Activated CD8-positive, alpha-beta memory T cell treated with anti-CD3 and anti-CD28 coated beads, Interleukin-2, amount 10 ng/mL, durations not matched to agents 7 days and 5 days (primary cell): ENCODE results near the gene SRC. TPM values are rescaled to one million over a fixed set of nuclear protein-coding genes. Genes with fewer than 3 reads are reported as not detected.

Source experiments
- ATAC-seq: fragments of 150-1000 bp; cut with Tn5 transposase; one replicate; pipeline ENCODE4 v1.10.0; 2021; ENCODE audit warnings: moderate library complexity
- CTCF ChIA-PET: fragments of 350-600 bp; sonication (Branson Sonifier 250); formaldehyde crosslinking; loops from one replicate; lab custom pipeline; 2021; ENCODE audit warnings: antibody characterized with exemption; lab: Charles Lee
- DNase-seq: peaks from one replicate; pipeline ENCODE4 v3.0.0-alpha.2; 2020
- H3K27ac Mint-ChIP-seq: one replicate; pipeline ENCODE4 v1.8.0; 2021; ENCODE audit warnings: mild to moderate bottlenecking, mixed read lengths
- H3K27me3 Mint-ChIP-seq: one replicate; pipeline ENCODE4 v1.8.0; 2021; ENCODE audit warnings: mixed read lengths
- H3K36me3 Mint-ChIP-seq: one replicate; pipeline ENCODE4 v1.8.0; 2021; ENCODE audit warnings: mild to moderate bottlenecking, mixed read lengths
- H3K4me1 Mint-ChIP-seq: one replicate; pipeline ENCODE4 v1.8.0; 2021; ENCODE audit warnings: mixed read lengths
- H3K4me3 Mint-ChIP-seq: one replicate; pipeline ENCODE4 v1.8.0; 2021; ENCODE audit warnings: mild to moderate bottlenecking, moderate library complexity, mixed read lengths
- H3K9me3 Mint-ChIP-seq: one replicate; pipeline ENCODE4 v1.8.0; 2022; ENCODE audit warnings: low read depth, mixed read lengths
- total RNA-seq, 2 experiments: library from RNA; stranded (reverse); gene quantifications; one replicate each; pipeline ENCODE4 v1.2.3, GENCODE V29; 2021

SRC gene
- total RNA-seq, 2 experiments from 2014 or later: 1.9 to 3.6 TPM

DNA sequence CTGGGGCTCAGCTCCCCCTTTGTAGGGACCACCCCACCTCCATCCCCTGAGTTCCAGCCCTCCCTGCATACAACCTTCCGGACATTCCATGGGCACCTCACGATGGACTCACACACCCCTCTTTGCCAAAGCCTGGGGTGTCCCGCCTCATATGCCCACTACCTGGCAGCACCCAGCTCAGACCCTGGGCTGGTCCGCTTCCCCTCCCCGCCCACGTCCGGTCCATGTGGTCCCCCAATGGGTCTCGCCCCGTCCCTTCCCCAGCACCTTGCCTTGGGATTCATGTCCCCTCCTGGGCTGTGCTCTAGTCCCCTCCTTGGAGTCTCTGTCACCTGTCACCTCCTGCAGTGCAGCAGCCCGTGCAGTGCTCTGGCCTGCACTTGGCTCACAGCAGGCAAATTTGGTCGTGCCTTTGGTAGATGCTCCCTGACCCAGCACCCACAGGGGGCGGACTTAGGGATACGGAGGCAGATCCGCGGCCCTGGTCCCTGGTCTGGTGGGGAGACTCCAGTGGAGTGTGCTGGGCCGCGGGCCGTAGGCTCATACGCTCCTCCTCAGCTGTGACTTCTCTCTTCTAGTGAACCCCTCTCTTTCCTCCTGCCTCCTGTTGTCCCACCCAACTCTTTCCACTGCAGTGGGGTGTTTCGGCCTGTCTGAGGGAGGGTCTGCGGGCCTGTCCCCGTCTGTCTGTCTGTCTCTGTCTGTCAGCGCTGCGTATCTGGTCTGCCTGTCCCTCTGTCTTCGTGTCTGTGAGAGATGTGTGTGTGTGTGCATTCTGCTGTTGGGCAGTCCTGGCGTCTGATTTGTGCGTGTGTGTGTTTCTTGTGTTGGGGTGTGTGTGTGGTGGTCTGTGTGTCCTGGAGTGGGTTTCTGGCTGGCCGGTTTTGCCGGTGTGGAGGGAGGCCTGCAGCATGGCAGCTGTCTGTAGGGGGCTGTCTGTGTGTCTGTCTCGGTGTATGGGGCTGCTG is 69.5 kb downstream of the SRC start:
- Mint-ChIP-seq H3K36me3 (no peaks in the 10 kb centered on the region), H3K27ac (no peak overlapping the region), H3K4me1 (no peaks in the 10 kb centered on the region), H3K27me3 (peaks cover 2% of the 10 kb centered on the region), H3K9me3 (no peaks in the 10 kb centered on the region), H3K4me3 (no peak overlapping the region)
- DNase-seq: no peak
- no peak for ATAC-seq
- CTCF ChIA-PET: no interaction called here

DNA sequence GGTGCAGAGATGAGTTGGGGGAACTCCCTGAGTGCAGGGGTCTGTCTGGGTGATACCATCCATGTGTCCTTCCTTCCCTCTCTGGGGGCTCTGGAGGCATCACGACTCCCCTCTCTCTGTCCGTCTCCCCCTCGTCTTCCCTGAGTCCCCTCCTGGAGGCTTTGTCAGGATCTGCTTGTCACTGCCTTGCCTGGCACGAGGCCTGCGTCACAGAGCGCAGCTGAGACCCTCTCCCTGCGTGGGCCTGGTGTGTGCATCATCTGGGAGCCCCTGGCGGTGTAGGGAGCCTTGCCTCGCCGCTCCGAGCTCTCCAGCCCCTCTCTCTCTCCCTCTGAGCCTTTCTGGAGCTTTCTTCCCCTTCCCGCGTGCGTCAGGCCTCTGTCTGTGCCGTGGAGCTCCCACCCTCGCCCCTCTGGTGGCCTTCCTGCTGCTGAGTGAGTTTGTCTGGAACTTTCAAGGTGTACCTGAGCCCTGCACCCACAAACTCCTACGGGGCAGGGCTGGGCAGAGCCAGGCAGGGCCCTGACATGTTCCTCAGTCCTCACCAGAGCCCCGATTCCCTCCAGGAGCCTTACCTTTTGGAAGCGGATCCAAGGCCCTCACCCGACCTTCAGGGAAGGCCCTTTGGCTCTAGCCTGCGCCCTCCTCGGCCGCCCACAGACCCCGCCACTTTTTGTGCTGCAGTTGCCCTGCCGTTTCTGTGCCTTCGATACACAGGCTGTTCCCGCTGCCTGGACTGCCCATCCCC is 70.3 kb downstream of the SRC start:
- ATAC-seq (no peak), DNase-seq (no peak)
- Mint-ChIP-seq H3K27ac (no peak overlapping the region), H3K36me3 (no peaks in the 10 kb centered on the region), H3K4me1 (no peaks in the 10 kb centered on the region), H3K4me3 (no peak overlapping the region), H3K9me3 (no peaks in the 10 kb centered on the region), H3K27me3 (peaks cover 9% of the 10 kb centered on the region)
- CTCF ChIA-PET: no interaction called here

DNA sequence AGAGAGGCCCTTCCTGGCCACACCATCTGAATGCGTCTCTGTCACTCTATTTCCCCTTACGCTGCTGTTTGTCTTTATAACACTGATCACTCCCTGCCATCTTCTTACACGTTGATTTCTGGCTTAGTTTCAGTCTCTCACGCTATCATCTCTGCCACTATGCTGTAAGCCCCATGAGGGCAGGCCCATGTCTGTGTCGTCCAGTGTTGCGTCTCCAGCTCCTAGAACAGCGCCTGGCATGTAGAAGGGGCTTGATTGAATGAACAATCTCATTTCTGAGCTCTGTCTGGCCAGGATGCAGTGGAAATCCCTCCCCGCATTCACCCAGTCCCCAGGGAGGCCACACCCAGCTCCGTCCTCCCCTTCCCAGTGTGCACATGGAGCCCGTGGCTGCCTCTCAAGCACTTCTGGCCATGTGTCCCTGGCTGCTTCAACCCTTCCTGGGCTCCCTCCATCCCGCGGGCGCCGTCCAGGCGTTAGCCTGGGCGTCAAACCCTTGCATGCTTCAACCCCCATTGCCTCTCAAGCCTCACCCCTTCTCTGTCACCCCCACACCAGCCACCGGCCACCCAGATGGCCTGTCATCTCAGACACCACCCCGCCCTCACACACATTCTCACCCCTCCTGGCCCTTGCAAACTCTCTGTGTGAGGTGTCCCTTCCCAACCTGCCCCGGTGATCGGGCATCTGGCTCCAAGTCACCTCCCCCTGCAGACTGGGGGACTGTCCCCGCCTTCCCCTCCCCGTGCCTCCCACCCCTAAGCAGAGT is 71.1 kb downstream of the SRC start:
- Mint-ChIP-seq H3K27ac (no peak overlapping the region), H3K4me1 (no peaks in the 10 kb centered on the region), H3K27me3 (peaks cover 13% of the 10 kb centered on the region), H3K9me3 (no peaks in the 10 kb centered on the region), H3K36me3 (no peaks in the 10 kb centered on the region), H3K4me3 (no peak overlapping the region)
- ATAC-seq (no peak), DNase-seq (no peak)
- CTCF ChIA-PET: no interaction called here

DNA sequence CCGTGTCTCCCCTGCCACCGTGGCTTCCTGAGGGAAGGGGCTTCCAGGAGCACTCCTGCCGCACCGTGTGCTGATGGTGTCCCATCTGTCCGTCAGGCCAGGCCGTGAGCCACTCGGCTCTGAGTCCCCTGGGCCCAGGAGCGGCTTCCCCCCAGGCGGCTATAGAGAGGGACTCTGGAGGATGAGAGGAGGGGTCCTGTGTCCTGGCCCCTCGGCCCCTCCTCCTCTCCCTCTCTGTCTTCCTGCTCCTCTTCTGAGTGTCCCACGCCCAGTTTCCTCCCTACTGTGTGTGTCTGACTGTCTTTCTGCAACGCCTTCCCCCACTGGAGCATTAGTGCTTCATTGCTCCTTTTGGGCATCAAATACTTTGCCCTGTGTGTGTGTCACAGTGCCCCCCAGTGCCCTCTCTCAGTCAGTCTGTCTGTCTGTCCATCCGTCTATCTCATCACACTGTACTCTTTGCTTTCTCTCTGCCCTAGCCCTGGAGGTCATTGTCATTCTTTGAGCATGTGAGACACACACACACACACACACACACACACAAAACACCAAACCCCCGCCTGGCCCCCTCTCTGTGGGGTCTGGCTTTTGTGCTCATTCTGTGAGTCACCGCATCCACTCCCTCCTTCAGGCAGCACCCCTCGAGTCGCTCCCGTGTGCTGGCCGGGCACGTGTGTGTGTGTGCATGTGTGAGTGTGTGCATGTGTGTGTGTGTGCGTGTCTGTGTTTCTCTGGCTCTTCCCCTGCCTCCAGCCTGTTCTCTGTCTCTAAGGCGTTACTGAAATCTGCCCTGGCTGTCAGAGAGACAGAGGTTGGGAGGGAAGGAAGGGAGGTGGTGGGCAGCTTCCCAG is 71.9 kb downstream of the SRC start:
- DNase-seq (no peak), ATAC-seq (no peak)
- H3K4me3 Mint-ChIP-seq: no peak overlapping the region
- H3K27me3 Mint-ChIP-seq: peaks cover 17% of the 10 kb centered on the region
- no peak overlapping the region for H3K27ac Mint-ChIP-seq
- no peaks in the 10 kb centered on the region for H3K36me3 Mint-ChIP-seq
- CTCF ChIA-PET: no interaction called here
- H3K4me1 Mint-ChIP-seq: no peaks in the 10 kb centered on the region
- H3K9me3 Mint-ChIP-seq: no peaks in the 10 kb centered on the region

DNA sequence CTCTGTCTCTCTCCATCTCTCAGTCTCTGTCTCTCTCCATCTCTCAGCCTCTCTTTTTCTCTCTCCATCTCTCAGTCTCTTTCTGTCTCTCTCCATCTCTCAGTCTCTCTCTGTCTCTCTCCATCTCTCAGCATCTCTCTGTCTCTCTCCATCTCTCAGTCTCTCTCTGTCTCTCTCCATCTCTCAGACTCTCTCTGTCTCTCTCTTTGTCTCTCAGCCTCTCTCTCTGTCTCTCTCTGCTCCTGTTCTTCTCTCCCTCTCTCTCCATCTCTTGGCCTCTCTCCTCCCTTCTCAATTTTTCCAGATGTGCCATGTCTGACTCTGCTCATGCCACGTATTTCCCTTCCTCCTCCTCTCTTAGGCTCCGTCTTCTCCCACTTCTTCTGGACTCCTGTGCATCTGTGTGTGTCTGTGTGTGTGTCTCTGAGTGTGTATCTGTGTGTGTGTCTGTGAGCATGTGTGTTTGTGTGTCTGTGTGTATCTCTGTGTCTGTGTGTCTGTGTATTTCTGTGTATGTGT is 72.7 kb downstream of the SRC start:
- no peak for ATAC-seq
- Mint-ChIP-seq H3K27ac (no peak overlapping the region), H3K27me3 (peaks cover 17% of the 10 kb centered on the region), H3K4me1 (no peaks in the 10 kb centered on the region), H3K36me3 (no peaks in the 10 kb centered on the region), H3K4me3 (no peak overlapping the region), H3K9me3 (no peaks in the 10 kb centered on the region)
- CTCF ChIA-PET: no interaction called here
- no peak for DNase-seq

DNA sequence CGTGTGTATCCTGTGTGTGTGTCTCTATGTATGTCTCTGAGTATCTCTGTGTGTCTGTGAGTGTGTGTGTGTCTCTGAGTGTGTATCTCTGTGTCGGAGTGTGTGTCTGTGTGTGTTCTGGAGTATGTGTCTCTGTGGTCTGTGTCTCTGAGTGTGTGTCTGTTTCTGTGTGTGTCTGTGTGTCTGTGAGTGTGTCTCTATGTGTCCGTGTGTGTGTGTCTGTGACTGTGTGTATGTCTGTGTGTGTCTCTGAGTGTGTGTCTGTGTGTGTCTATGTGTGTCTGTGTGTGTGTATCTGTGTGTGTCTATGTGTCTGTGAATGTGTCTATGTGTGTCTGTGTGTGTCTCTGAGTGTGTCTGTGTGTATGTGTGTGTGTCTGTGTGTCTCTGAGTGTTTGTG is 73.4 kb downstream of the SRC start:
- Mint-ChIP-seq H3K4me3 (no peak overlapping the region), H3K27ac (no peak overlapping the region), H3K27me3 (peaks cover 17% of the 10 kb centered on the region), H3K9me3 (no peaks in the 10 kb centered on the region), H3K4me1 (no peaks in the 10 kb centered on the region), H3K36me3 (no peaks in the 10 kb centered on the region)
- ATAC-seq: no peak
- no peak for DNase-seq
- CTCF ChIA-PET: no interaction called here

DNA sequence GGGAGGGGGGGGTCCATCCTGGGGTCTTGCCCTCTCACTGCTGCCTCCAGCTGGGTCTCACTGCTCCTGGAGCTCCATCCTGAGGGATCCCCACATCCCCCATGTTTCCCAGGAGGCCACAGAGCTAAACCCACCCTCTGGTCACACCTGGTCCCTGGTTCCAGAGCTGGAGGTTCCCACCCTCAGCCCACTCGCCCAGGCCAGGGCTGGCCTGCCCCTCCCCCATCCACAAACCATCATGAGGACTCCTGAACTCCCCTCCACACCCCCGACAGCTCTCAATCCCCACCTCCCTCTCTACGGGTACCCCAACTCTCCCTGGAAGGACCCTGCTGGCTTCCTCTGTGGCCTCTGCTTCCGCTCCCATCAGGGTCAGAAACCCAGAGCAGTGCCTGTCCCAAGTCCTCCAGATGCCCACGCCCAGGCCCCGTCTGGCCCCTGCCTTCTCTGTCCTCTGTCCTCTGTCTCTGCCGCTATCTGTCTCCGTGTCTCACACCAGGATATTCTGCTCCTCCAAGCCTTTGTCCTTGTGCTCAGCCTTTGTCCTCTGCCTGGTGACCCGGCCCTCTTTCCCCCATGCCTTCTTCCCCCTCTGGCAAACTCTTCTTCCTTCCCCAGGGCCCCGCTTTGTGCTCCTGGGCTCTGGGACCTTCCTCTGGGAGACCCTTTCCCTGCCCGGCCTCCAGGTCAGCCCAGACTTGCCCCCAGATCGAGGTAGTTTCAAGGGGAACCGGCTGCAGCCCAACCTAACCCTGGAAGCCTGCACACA is 74.0 kb downstream of the SRC start:
- Mint-ChIP-seq H3K36me3 (no peaks in the 10 kb centered on the region), H3K9me3 (no peaks in the 10 kb centered on the region), H3K27me3 (peaks cover 17% of the 10 kb centered on the region), H3K27ac (no peak overlapping the region), H3K4me3 (no peak overlapping the region), H3K4me1 (no peaks in the 10 kb centered on the region)
- DNase-seq (no peak), ATAC-seq (no peak)
- CTCF ChIA-PET: no interaction called here

DNA sequence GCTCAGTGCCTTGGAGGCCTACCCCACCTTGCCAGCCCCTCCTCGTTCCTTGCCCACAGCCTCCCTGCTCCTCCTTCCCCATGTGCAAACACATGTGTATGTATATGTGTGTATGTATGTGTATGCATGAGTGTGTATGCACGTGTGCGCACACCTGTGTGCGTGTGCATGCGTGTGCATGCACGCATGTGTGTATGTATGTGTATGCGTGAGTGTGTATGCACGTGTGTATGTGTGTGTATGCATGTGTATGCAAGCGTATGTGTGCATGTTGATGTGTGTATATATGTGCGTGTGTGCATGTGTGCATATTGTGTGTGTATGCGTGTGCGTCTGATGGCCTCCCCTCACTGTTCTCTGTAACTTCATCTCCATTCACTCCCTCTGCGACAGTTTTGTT is 74.7 kb downstream of the SRC start:
- H3K27me3 Mint-ChIP-seq: peaks cover 15% of the 10 kb centered on the region
- DNase-seq (no peak), ATAC-seq (no peak)
- CTCF ChIA-PET: no interaction called here
- no peak overlapping the region for H3K27ac Mint-ChIP-seq
- no peaks in the 10 kb centered on the region for H3K4me1 Mint-ChIP-seq
- H3K9me3 Mint-ChIP-seq: no peaks in the 10 kb centered on the region
- no peaks in the 10 kb centered on the region for H3K36me3 Mint-ChIP-seq
- no peak overlapping the region for H3K4me3 Mint-ChIP-seq

DNA sequence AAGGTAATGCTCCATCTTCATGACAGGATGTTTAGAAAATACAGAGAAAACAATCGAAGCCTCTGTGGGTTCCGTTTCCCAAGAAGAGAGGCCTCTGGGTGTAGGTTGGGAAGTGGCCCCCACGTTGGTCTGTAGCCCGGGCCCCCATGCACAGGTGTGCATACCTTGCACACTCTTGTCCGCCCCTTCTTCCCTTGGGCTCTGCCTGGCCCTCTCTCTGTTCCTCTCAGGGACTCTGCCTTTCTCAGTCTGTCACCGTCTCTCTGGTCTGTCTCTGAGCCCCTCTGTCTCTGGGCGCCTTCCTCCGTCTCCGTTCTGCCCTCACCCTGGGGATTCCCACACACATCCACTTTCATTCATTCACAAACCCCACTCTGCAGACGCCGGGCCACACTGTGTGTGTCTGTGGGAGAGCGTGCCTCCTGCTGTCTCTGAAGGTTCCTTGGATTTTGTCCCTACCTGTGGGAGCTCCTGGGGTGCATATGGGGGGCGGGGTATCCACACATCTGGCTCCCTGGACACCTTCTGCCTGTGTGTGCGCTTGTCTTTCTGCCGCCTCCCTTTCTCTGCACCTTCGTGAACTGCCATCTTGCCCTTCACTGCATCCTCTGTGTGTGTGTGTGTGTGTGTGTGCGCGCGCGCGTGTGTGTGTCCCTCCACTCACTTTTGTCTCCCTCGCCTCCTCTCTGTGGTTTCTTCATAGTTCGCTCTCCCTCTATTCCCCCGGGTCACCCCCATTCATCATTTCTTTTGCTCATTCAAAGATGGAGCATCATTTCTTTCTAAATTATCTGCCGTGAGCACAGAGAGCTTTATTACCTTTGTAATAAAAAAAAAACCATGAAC is 75.3 kb downstream of the SRC start:
- no peak for DNase-seq
- Mint-ChIP-seq H3K4me3 (no peak overlapping the region), H3K36me3 (no peaks in the 10 kb centered on the region), H3K27ac (no peak overlapping the region), H3K27me3 (peaks cover 15% of the 10 kb centered on the region), H3K4me1 (no peaks in the 10 kb centered on the region), H3K9me3 (no peaks in the 10 kb centered on the region)
- CTCF ChIA-PET: no interaction called here
- no peak for ATAC-seq

DNA sequence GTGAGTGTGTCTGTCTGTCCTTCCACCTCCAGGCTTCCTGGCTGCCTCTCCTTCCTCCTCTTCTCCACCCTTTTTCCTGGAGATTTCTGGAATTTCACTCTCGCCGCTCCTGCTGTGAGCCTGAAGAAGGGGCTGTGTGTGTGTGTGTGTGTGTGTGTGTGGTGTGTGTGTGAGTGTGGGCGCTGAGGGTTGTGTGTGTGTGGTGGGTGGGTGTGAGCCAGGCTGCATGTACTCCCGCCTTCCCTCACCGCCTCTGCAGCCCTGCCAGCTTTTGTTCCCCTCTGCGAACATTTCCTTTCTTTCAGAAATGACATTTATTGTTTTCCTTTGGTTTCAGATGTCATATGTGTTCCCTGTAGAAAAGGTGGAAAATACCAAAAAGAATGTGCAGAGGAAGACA is 76.0 kb downstream of the SRC start:
- H3K4me3 Mint-ChIP-seq: no peak overlapping the region
- no peaks in the 10 kb centered on the region for H3K36me3 Mint-ChIP-seq
- DNase-seq (no peak), ATAC-seq (no peak)
- H3K27me3 Mint-ChIP-seq: peaks cover 15% of the 10 kb centered on the region
- H3K27ac Mint-ChIP-seq: no peak overlapping the region
- CTCF ChIA-PET: no interaction called here
- H3K9me3 Mint-ChIP-seq: no peaks in the 10 kb centered on the region
- H3K4me1 Mint-ChIP-seq: no peaks in the 10 kb centered on the region

DNA sequence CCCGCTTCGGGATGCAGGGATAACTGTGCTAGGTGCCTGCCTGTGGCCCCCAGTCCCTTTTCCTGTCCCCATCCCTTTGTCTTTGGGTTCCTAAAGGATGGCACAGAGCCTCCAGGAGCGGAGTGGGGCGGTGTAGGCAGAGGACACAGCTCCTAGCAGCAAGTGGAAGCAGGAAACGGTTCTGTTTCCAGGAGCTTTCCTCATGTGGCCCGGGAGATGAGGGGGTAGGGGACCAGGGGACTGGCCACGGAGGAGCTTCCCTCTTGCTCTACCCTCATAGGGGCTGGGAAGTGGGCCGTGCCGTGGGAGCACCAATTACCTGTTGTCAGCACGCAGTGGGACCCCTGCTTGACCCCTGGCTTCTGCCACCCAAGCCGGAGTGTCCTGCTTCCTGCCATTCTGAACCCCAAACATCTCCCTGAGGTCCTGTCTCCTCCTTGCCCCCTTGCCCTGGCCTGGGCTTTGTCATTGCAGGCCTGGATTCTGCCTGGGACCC is 76.9 kb downstream of the SRC start:
- no peak overlapping the region for H3K4me3 Mint-ChIP-seq
- CTCF ChIA-PET: no interaction called here
- H3K9me3 Mint-ChIP-seq: no peaks in the 10 kb centered on the region
- no peak overlapping the region for H3K27ac Mint-ChIP-seq
- no peak for DNase-seq
- no peaks in the 10 kb centered on the region for H3K4me1 Mint-ChIP-seq
- no peaks in the 10 kb centered on the region for H3K36me3 Mint-ChIP-seq
- ATAC-seq: no peak
- peaks cover 15% of the 10 kb centered on the region for H3K27me3 Mint-ChIP-seq
